IPS-18a (cell line): Measurements from ENCODE around the gene GNA14.

ENCODE experiments used
- H3K27ac ChIP-seq: one replicate; pipeline ENCODE4 v1.5.1; 2013; ENCODE audit warnings: low read length
- H3K27me3 ChIP-seq: one replicate; pipeline ENCODE4 v1.6.1; 2013; ENCODE audit warnings: mild to moderate bottlenecking, low read length; ENCODE audit not compliant: control insufficient read depth, insufficient read depth
- H3K36me3 ChIP-seq: one replicate; pipeline ENCODE4 v1.6.1; 2013; ENCODE audit warnings: low read depth, low read length; ENCODE audit not compliant: control insufficient read depth
- H3K4me1 ChIP-seq: one replicate; pipeline ENCODE4 v1.6.1; 2013; ENCODE audit warnings: low read depth, low read length; ENCODE audit not compliant: control insufficient read depth
- H3K4me3 ChIP-seq: one replicate; pipeline ENCODE4 v1.5.1; 2013; ENCODE audit warnings: low read length
- H3K9ac ChIP-seq: one replicate; pipeline ENCODE4 v1.6.1; 2013; ENCODE audit warnings: mild to moderate bottlenecking, low read length, moderate library complexity
- H3K9me3 ChIP-seq: one replicate; pipeline ENCODE4 v1.6.1; 2013; ENCODE audit warnings: low read depth, low read length; ENCODE audit not compliant: control insufficient read depth

Gene GNA14

GRCh38 chr9:77435688-77436087 is 212.4 kb downstream of the GNA14 start:
- Histone ChIP-seq H3K27ac (no peak overlapping the region), H3K36me3 (no peaks in the 10 kb centered on the region), H3K9ac (no peak overlapping the region), H3K9me3 (no peaks in the 10 kb centered on the region), H3K4me1 (peaks cover 7% of the 10 kb centered on the region), H3K4me3 (no peak overlapping the region), H3K27me3 (peaks cover 5% of the 10 kb centered on the region)

- no peak overlapping the region for H3K27ac ChIP-seq
These were observed 212.8 kb downstream of the GNA14 start for GRCh38 chr9:77435277-77435676.

GRCh38 chr9:77433675-77434445 is 214.3 kb downstream of the GNA14 start:
- Histone ChIP-seq H3K27me3 (peaks cover 5% of the 10 kb centered on the region), H3K9ac (no peak overlapping the region), H3K27ac (no peak overlapping the region), H3K36me3 (no peaks in the 10 kb centered on the region), H3K4me1 (no peaks in the 10 kb centered on the region), H3K4me3 (no peak overlapping the region), H3K9me3 (no peaks in the 10 kb centered on the region)

More at GRCh38 chr9:77435277-77435676, 212.8 kb downstream of the GNA14 start:
- Histone ChIP-seq H3K27me3 (peaks cover 5% of the 10 kb centered on the region), H3K9ac (no peak overlapping the region), H3K9me3 (no peaks in the 10 kb centered on the region), H3K36me3 (no peaks in the 10 kb centered on the region), H3K4me1 (peaks cover 7% of the 10 kb centered on the region), H3K4me3 (no peak overlapping the region)

GRCh38 chr9:77432053-77432452 is 216.1 kb downstream of the GNA14 start:
- no peak overlapping the region for H3K4me3 ChIP-seq
- no peak overlapping the region for H3K9ac ChIP-seq
- no peak overlapping the region for H3K27ac ChIP-seq
- H3K27me3 ChIP-seq, result peaks cover 5% of the 10 kb centered on the region
- H3K36me3 ChIP-seq, result no peaks in the 10 kb centered on the region
- no peaks in the 10 kb centered on the region for H3K4me1 ChIP-seq
- H3K9me3 ChIP-seq, result no peaks in the 10 kb centered on the region

- Histone ChIP-seq H3K9ac (no peak overlapping the region), H3K9me3 (no peaks in the 10 kb centered on the region), H3K36me3 (no peaks in the 10 kb centered on the region), H3K27ac (no peak overlapping the region), H3K4me1 (no peaks in the 10 kb centered on the region), H3K27me3 (peaks cover 5% of the 10 kb centered on the region), H3K4me3 (no peak overlapping the region)
These were observed 218.2 kb downstream of the GNA14 start for GRCh38 chr9:77429928-77430327.

- Histone ChIP-seq H3K27ac (no peak overlapping the region), H3K9me3 (no peaks in the 10 kb centered on the region), H3K9ac (no peak overlapping the region), H3K27me3 (no peaks in the 10 kb centered on the region), H3K4me1 (no peaks in the 10 kb centered on the region), H3K36me3 (no peaks in the 10 kb centered on the region), H3K4me3 (no peak overlapping the region)
These were observed 220.7 kb downstream of the GNA14 start for GRCh38 chr9:77427256-77427927.

GRCh38 chr9:77426712-77427111 is 221.4 kb downstream of the GNA14 start:
- Histone ChIP-seq H3K27me3 (no peaks in the 10 kb centered on the region), H3K27ac (no peak overlapping the region), H3K9me3 (no peaks in the 10 kb centered on the region), H3K9ac (no peak overlapping the region), H3K4me1 (no peaks in the 10 kb centered on the region), H3K36me3 (no peaks in the 10 kb centered on the region), H3K4me3 (no peak overlapping the region)

- H3K9me3 ChIP-seq, result no peaks in the 10 kb centered on the region
- no peak overlapping the region for H3K9ac ChIP-seq
- H3K4me1 ChIP-seq, result no peaks in the 10 kb centered on the region
These were observed 223.1 kb downstream of the GNA14 start for GRCh38 chr9:77424993-77425392.

GRCh38 chr9:77423841-77424240 is 224.3 kb downstream of the GNA14 start:
- Histone ChIP-seq H3K36me3 (no peaks in the 10 kb centered on the region), H3K4me1 (no peaks in the 10 kb centered on the region), H3K9ac (no peak overlapping the region), H3K4me3 (no peak overlapping the region), H3K9me3 (no peaks in the 10 kb centered on the region), H3K27me3 (no peaks in the 10 kb centered on the region), H3K27ac (no peak overlapping the region)

More at GRCh38 chr9:77424993-77425392, 223.1 kb downstream of the GNA14 start:
- Histone ChIP-seq H3K4me3 (no peak overlapping the region), H3K27me3 (no peaks in the 10 kb centered on the region), H3K36me3 (no peaks in the 10 kb centered on the region), H3K27ac (no peak overlapping the region)

GRCh38 chr9:77422969-77423368 is 225.2 kb downstream of the GNA14 start:
- no peak overlapping the region for H3K9ac ChIP-seq

GRCh38 chr9:77421506-77422265 is 226.4 kb downstream of the GNA14 start:
- H3K27me3 ChIP-seq, result no peaks in the 10 kb centered on the region
- no peak overlapping the region for H3K9ac ChIP-seq
- H3K4me1 ChIP-seq, result no peaks in the 10 kb centered on the region
- no peaks in the 10 kb centered on the region for H3K9me3 ChIP-seq
- no peak overlapping the region for H3K4me3 ChIP-seq
- no peaks in the 10 kb centered on the region for H3K36me3 ChIP-seq
- no peak overlapping the region for H3K27ac ChIP-seq

More at GRCh38 chr9:77422969-77423368, 225.2 kb downstream of the GNA14 start:
- Histone ChIP-seq H3K4me1 (no peaks in the 10 kb centered on the region), H3K27ac (no peak overlapping the region), H3K4me3 (no peak overlapping the region), H3K9me3 (no peaks in the 10 kb centered on the region), H3K36me3 (no peaks in the 10 kb centered on the region), H3K27me3 (no peaks in the 10 kb centered on the region)
